Astrocyte (in vitro differentiated cells and primary cell): ENCODE measurements around the gene STUB1. TPM values are rescaled to one million over a fixed set of nuclear protein-coding genes. Genes with fewer than 3 reads are reported as not detected.

Source experiments
- DNase-seq: peaks from one replicate; pipeline ENCODE4 v3.0.0-alpha.2; 2010; ENCODE audit warnings: low read depth
- FAIRE-seq: peaks from 2 replicates; lab custom pipeline; 2011; peaks lifted over from hg19 to GRCh38; lab: Jason Lieb, UNC
- H2AFZ ChIP-seq: 2 replicates; pipeline ENCODE4 v1.6.0; 2012; ENCODE audit warnings: low read depth, low read length, inconsistent platforms
- H3K27ac ChIP-seq: 2 replicates; pipeline ENCODE4 v1.5.1; 2011; ENCODE audit warnings: low read depth, low read length, inconsistent platforms
- H3K27me3 ChIP-seq: 2 replicates; pipeline ENCODE4 v1.6.0; 2011; ENCODE audit warnings: low read length, inconsistent platforms; ENCODE audit not compliant: insufficient read depth
- H3K36me3 ChIP-seq: 2 replicates; pipeline ENCODE4 v1.5.1; 2011; ENCODE audit warnings: low read length, inconsistent platforms; ENCODE audit not compliant: insufficient read depth
- H3K4me1 ChIP-seq: 2 replicates; pipeline ENCODE4 v1.5.1; 2011; ENCODE audit warnings: low read length, inconsistent platforms; ENCODE audit not compliant: insufficient read depth
- H3K4me2 ChIP-seq: 2 replicates; pipeline ENCODE4 v1.6.0; 2012; ENCODE audit warnings: low read length, inconsistent platforms
- H3K4me3 ChIP-seq: 2 replicates; pipeline ENCODE4 v1.5.1; 2011; ENCODE audit warnings: low read depth, mild to moderate bottlenecking, low read length, inconsistent platforms; ENCODE audit not compliant: insufficient read depth
- H3K79me2 ChIP-seq: 2 replicates; pipeline ENCODE4 v1.6.0; 2012; ENCODE audit warnings: mild to moderate bottlenecking, low read length, inconsistent platforms; ENCODE audit not compliant: insufficient read depth
- H3K9ac ChIP-seq: 2 replicates; pipeline ENCODE4 v1.6.0; 2012; ENCODE audit warnings: mild to moderate bottlenecking, low read length, inconsistent platforms
- H3K9me3 ChIP-seq: 2 replicates; pipeline ENCODE4 v1.5.1; 2012; ENCODE audit warnings: low read depth, mild to moderate bottlenecking, low read length, inconsistent platforms; ENCODE audit not compliant: insufficient read depth
- H4K20me1 ChIP-seq: 2 replicates; pipeline ENCODE4 v1.6.0; 2012; ENCODE audit warnings: low read length, inconsistent platforms; ENCODE audit not compliant: insufficient read depth
- H3K27ac Mint-ChIP-seq: one replicate; pipeline ENCODE4 v1.8.0; 2021; ENCODE audit warnings: mild to moderate bottlenecking, mixed read lengths; ENCODE audit not compliant: unreplicated experiment
- H3K27me3 Mint-ChIP-seq: one replicate; pipeline ENCODE4 v1.8.0; 2021; ENCODE audit warnings: low read depth, mixed read lengths; ENCODE audit not compliant: unreplicated experiment
- H3K36me3 Mint-ChIP-seq: one replicate; pipeline ENCODE4 v1.8.0; 2021; ENCODE audit warnings: low read depth, mixed read lengths; ENCODE audit not compliant: unreplicated experiment
- H3K4me1 Mint-ChIP-seq: one replicate; pipeline ENCODE4 v1.8.0; 2021; ENCODE audit warnings: low read depth, mixed read lengths; ENCODE audit not compliant: unreplicated experiment
- H3K4me3 Mint-ChIP-seq: one replicate; pipeline ENCODE4 v1.8.0; 2021; ENCODE audit warnings: mild to moderate bottlenecking, moderate library complexity, mixed read lengths; ENCODE audit not compliant: unreplicated experiment
- H3K9me3 Mint-ChIP-seq: one replicate; pipeline ENCODE4 v1.8.0; 2021; ENCODE audit warnings: mild to moderate bottlenecking, mixed read lengths; ENCODE audit not compliant: unreplicated experiment
- EZH2 ChIP-seq: IDR thresholded peaks from 2 replicates; pipeline ENCODE4 v1.6.1; 2012; ENCODE audit warnings: mild to moderate bottlenecking, low read length, inconsistent platforms; ENCODE audit not compliant: insufficient read depth
- total RNA-seq: library from RNA; stranded (reverse); gene quantifications from 2 replicates; pipeline ENCODE4 v1.2.1, GENCODE V29; 2021
- TF ChIP-seq, protein P1 (sequence below): IDR thresholded peaks from 2 replicates; pipeline ENCODE4 v1.5.1; 2011; ENCODE audit warnings: low read depth, mild to moderate bottlenecking, inconsistent platforms, low read length, moderate library complexity; ENCODE audit not compliant: insufficient read depth

Gene STUB1
- total RNA-seq, 1 donor from 2014 or later = 140 TPM

DNA sequence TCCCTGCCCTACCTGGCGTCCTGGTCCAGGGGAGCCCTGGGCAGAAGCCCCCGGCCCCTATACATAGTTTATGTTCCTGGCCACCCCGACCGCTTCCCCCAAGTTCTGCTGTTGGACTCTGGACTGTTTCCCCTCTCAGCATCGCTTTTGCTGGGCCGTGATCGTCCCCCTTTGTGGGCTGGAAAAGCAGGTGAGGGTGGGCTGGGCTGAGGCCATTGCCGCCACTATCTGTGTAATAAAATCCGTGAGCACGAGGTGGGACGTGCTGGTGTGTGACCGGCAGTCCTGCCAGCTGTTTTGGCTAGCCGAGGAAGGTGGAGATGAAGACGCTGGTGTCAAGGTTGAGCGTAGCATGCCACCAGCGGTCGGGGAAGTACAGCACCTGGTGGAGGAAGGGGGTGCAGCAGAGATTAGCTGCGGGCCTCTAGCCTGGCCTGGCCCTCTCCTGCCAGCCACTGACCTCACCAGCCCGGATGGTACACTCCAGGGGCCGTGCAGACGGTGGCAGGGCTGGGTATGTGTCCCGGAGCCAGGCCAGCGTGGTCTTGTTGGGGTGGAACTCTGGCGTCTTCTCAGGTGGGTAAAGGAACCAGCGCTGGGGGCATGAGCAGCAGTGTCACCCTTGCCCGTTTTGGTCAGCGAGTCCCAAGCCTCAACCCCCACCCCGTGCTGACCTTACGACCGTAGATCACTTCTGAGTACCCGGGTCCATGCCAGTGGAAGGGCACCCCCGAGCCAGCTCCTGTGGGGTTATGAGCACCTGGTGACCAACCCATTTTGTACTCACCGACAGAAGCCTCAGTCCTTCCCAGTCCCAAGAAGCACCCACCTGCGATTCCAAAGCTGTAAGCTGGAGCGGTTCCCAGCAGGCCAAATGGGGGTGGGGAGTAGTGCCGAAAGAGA, 2.5 kb downstream of the STUB1 start:
- peak overlapping the region; percentile 65 for H3K9ac ChIP-seq
- Mint-ChIP-seq H3K9me3 (no peaks in the 10 kb centered on the region), H3K4me3 (peak overlapping the region; percentile 78), H3K27ac (peak overlapping the region; percentile 34), H3K27me3 (no peaks in the 10 kb centered on the region), H3K36me3 (peaks cover 10% of the 10 kb centered on the region), H3K4me1 (peaks cover 13% of the 10 kb centered on the region)
- peaks cover 3% of the 10 kb centered on the region for H3K36me3 ChIP-seq
- peaks cover 32% of the 10 kb centered on the region for H3K4me1 ChIP-seq
- TF ChIP-seq EZH2 = no peak
- TF ChIP-seq, protein P1, sequence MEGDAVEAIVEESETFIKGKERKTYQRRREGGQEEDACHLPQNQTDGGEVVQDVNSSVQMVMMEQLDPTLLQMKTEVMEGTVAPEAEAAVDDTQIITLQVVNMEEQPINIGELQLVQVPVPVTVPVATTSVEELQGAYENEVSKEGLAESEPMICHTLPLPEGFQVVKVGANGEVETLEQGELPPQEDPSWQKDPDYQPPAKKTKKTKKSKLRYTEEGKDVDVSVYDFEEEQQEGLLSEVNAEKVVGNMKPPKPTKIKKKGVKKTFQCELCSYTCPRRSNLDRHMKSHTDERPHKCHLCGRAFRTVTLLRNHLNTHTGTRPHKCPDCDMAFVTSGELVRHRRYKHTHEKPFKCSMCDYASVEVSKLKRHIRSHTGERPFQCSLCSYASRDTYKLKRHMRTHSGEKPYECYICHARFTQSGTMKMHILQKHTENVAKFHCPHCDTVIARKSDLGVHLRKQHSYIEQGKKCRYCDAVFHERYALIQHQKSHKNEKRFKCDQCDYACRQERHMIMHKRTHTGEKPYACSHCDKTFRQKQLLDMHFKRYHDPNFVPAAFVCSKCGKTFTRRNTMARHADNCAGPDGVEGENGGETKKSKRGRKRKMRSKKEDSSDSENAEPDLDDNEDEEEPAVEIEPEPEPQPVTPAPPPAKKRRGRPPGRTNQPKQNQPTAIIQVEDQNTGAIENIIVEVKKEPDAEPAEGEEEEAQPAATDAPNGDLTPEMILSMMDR = no peak
- H3K4me3 ChIP-seq = no peak overlapping the region
- no peaks in the 10 kb centered on the region for H3K27me3 ChIP-seq
- peaks cover 31% of the 10 kb centered on the region for H4K20me1 ChIP-seq
- peak overlapping the region; percentile 88 for H3K4me2 ChIP-seq
- FAIRE-seq = no peak
- no peak overlapping the region for H3K27ac ChIP-seq
- peaks cover 60% of the 10 kb centered on the region for H3K79me2 ChIP-seq
- H2AFZ ChIP-seq = no peak overlapping the region
- no peaks in the 10 kb centered on the region for H3K9me3 ChIP-seq
- no peak for DNase-seq

GRCh38 chr16:683396-684070, 3.3 kb downstream of the STUB1 start:
- peak overlapping the region; percentile 47 for H3K27ac Mint-ChIP-seq
- peaks cover 31% of the 10 kb centered on the region for H4K20me1 ChIP-seq
- DNase-seq = no peak
- H3K9me3 ChIP-seq = no peaks in the 10 kb centered on the region
- H3K4me1 Mint-ChIP-seq = peaks cover 13% of the 10 kb centered on the region
- H2AFZ ChIP-seq = no peak overlapping the region
- H3K36me3 ChIP-seq = peaks cover 3% of the 10 kb centered on the region
- H3K36me3 Mint-ChIP-seq = peaks cover 10% of the 10 kb centered on the region
- H3K79me2 ChIP-seq = peaks cover 64% of the 10 kb centered on the region
- FAIRE-seq = no peak
- no peaks in the 10 kb centered on the region for H3K9me3 Mint-ChIP-seq
- H3K4me2 ChIP-seq = peak overlapping the region; percentile 88
- TF ChIP-seq EZH2 = no peak
- TF ChIP-seq, protein P1 = no peak
- no peaks in the 10 kb centered on the region for H3K27me3 Mint-ChIP-seq
- H3K4me3 ChIP-seq = peak overlapping the region; percentile 57
- peaks cover 32% of the 10 kb centered on the region for H3K4me1 ChIP-seq
- H3K27ac ChIP-seq = peak overlapping the region; percentile 50
- peak overlapping the region; percentile 65 for H3K9ac ChIP-seq
- peak overlapping the region; percentile 78 for H3K4me3 Mint-ChIP-seq
- no peaks in the 10 kb centered on the region for H3K27me3 ChIP-seq
